Progenitor cell of endocrine pancreas (in vitro differentiated cells): ENCODE data around the gene CRHBP. TPM values are rescaled to one million over a fixed set of nuclear protein-coding genes. Genes with fewer than 3 reads are reported as not detected.

Experiments used
- DNase-seq: peaks from one replicate; pipeline ENCODE4 v3.0.0; 2021; ENCODE audit warnings: low spot score; ENCODE audit not compliant: unreplicated experiment
- H3K27ac Mint-ChIP-seq: 2 replicates; pipeline ENCODE4 v1.8.0; 2021; ENCODE audit warnings: mild to moderate bottlenecking, moderate library complexity, mixed read lengths
- H3K27me3 Mint-ChIP-seq: 2 replicates; pipeline ENCODE4 v1.8.0; 2021; ENCODE audit warnings: mixed read lengths
- H3K36me3 Mint-ChIP-seq: 2 replicates; pipeline ENCODE4 v1.8.0; 2022; ENCODE audit warnings: mixed read lengths; ENCODE audit not compliant: insufficient read depth
- H3K4me1 Mint-ChIP-seq: 2 replicates; pipeline ENCODE4 v1.8.0; 2021; ENCODE audit warnings: low read depth, mixed read lengths
- H3K4me3 Mint-ChIP-seq: 2 replicates; pipeline ENCODE4 v1.8.0; 2021; ENCODE audit warnings: low read depth, mild to moderate bottlenecking, moderate library complexity, mixed read lengths
- H3K9me3 Mint-ChIP-seq: 2 replicates; pipeline ENCODE4 v1.8.0; 2021; ENCODE audit warnings: low read depth, mixed read lengths
- CTCF ChIP-seq: fragments of 200-600 bp; sonication (generic); IDR thresholded peaks from one replicate; pipeline ENCODE4 v1.5.0; 2021; ENCODE audit warnings: antibody characterized with exemption, mild to moderate bottlenecking; ENCODE audit not compliant: unreplicated experiment
- total RNA-seq: library from RNA; stranded (reverse); gene quantifications from 2 replicates; pipeline ENCODE4 v1.2.1, GENCODE V29; 2021

Gene CRHBP
- total RNA-seq, 1 donor from 2014 or later: 1.1 TPM

GRCh38 chr5:76960004-76960625, 7.3 kb downstream of the CRHBP start:
- DNase-seq: no peak
- H3K9me3 Mint-ChIP-seq: no peaks in the 10 kb centered on the region

GRCh38 chr5:76964060-76964459, 11.2 kb downstream of the CRHBP start:
- H3K4me1 Mint-ChIP-seq: peaks cover 4% of the 10 kb centered on the region
- H3K9me3 Mint-ChIP-seq: no peaks in the 10 kb centered on the region
- TF ChIP-seq CTCF: no peak
- no peak overlapping the region for H3K27ac Mint-ChIP-seq
- no peak overlapping the region for H3K4me3 Mint-ChIP-seq
- H3K27me3 Mint-ChIP-seq: peaks cover 4% of the 10 kb centered on the region
- peaks cover 2% of the 10 kb centered on the region for H3K36me3 Mint-ChIP-seq
- no peak for DNase-seq

More at GRCh38 chr5:76960004-76960625, 7.3 kb downstream of the CRHBP start:
- Mint-ChIP-seq H3K27me3 (peaks cover 17% of the 10 kb centered on the region), H3K27ac (no peak overlapping the region), H3K4me3 (no peak overlapping the region), H3K36me3 (no peaks in the 10 kb centered on the region), H3K4me1 (peaks cover 4% of the 10 kb centered on the region)
- no peak for TF ChIP-seq CTCF

DNA sequence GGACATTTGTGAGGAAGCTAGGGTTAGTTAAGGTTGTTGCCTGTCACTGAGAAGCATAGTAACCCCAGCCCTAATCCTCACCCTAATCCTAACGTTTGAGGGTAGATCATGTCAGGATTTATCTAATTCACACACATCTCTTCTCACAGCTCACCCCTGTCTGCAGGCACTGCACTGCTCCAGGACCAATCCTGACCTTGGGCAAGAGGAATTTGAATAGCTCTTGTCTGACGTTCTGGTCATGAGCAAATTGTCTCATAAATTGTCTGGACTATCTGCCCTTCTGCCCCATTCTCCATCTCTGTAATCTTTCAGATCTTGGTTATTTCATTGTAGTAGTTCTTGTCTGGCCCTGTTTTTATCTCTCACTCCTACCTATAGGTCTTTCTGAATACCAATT, 18.7 kb downstream of the CRHBP start:
- no peak overlapping the region for H3K4me3 Mint-ChIP-seq
- H3K4me1 Mint-ChIP-seq: peaks cover 1% of the 10 kb centered on the region
- H3K9me3 Mint-ChIP-seq: no peaks in the 10 kb centered on the region
- H3K27me3 Mint-ChIP-seq: no peaks in the 10 kb centered on the region
- H3K27ac Mint-ChIP-seq: no peak overlapping the region
- DNase-seq: no peak
- TF ChIP-seq CTCF: no peak
- H3K36me3 Mint-ChIP-seq: peaks cover 2% of the 10 kb centered on the region

- Mint-ChIP-seq H3K4me1 (peaks cover 1% of the 10 kb centered on the region), H3K27ac (no peak overlapping the region), H3K27me3 (no peaks in the 10 kb centered on the region), H3K36me3 (peaks cover 2% of the 10 kb centered on the region), H3K4me3 (no peak overlapping the region), H3K9me3 (no peaks in the 10 kb centered on the region)
- DNase-seq: no peak
- no peak for TF ChIP-seq CTCF
Measured at GRCh38 chr5:76972689-76973088, 19.8 kb downstream of the CRHBP start.

GRCh38 chr5:76974785-76975184, 21.9 kb downstream of the CRHBP start:
- H3K36me3 Mint-ChIP-seq: no peaks in the 10 kb centered on the region
- H3K27me3 Mint-ChIP-seq: no peaks in the 10 kb centered on the region
- peaks cover 1% of the 10 kb centered on the region for H3K4me1 Mint-ChIP-seq
- H3K4me3 Mint-ChIP-seq: no peak overlapping the region
- DNase-seq: no peak
- H3K9me3 Mint-ChIP-seq: no peaks in the 10 kb centered on the region
- no peak for TF ChIP-seq CTCF
- no peak overlapping the region for H3K27ac Mint-ChIP-seq
